Fibroblast of peridontal ligament (primary cell): ENCODE measurements around the gene OR2L13.
"Not testable (repeated sequence)": the region's sequence is repeated elsewhere in the genome, so short reads cannot be mapped to it uniquely, and the experiment has no call there.

ENCODE experiments used
- DNase-seq: peaks from one replicate; pipeline ENCODE4 v3.0.0-alpha.2; 2010; ENCODE audit errors: extremely low read depth

Gene OR2L13

GRCh38 chr1:248094884-248095283 lies at the start of gene OR2L13:
Gene OR2L13, plus strand, starts transcription at chr1:248095184. Its CDS starts 4,192 bp downstream, at chr1:248099376.
- DNase-seq: no peak

- DNase-seq: no peak
Measured at GRCh38 chr1:248045209-248045608, 49.8 kb upstream of the OR2L13 start.

GRCh38 chr1:248046536-248046935 lies 48.4 kb upstream of the OR2L13 start, which contains the start of gene OR2L3:
Gene OR2L3, plus strand, starts transcription at chr1:248046836. Its CDS starts 13,846 bp downstream, at chr1:248060682.
- no peak for DNase-seq

GRCh38 chr1:248047008-248047407 lies 48.0 kb upstream of the OR2L13 start:
- no peak for DNase-seq

GRCh38 chr1:248054671-248055070 lies 40.3 kb upstream of the OR2L13 start:
- DNase-seq: no peak

- no peak for DNase-seq
Measured at GRCh38 chr1:248055261-248055660, 39.7 kb upstream of the OR2L13 start.

- DNase-seq: no peak
Measured at GRCh38 chr1:248065071-248065470, 29.9 kb upstream of the OR2L13 start.

- no peak for DNase-seq
Measured at GRCh38 chr1:248065604-248066003, 29.4 kb upstream of the OR2L13 start.

GRCh38 chr1:248083864-248084263 lies 11.1 kb upstream of the OR2L13 start:
- not testable (repeated sequence) for DNase-seq

GRCh38 chr1:248098529-248098928 lies 3.5 kb downstream of the OR2L13 start:
- no peak for DNase-seq

GRCh38 chr1:248102847-248103246 lies 7.9 kb downstream of the OR2L13 start:
- no peak for DNase-seq

GRCh38 chr1:248111157-248111556 lies 16.2 kb downstream of the OR2L13 start:
- DNase-seq: no peak

GRCh38 chr1:248114890-248115289 lies 19.9 kb downstream of the OR2L13 start:
- DNase-seq: no peak

- no peak for DNase-seq
Measured at GRCh38 chr1:248127653-248128052, 32.7 kb downstream of the OR2L13 start.

GRCh38 chr1:248136811-248137210 lies 41.8 kb downstream of the OR2L13 start:
- DNase-seq: no peak

GRCh38 chr1:248140846-248141245 lies 45.9 kb downstream of the OR2L13 start:
- DNase-seq: no peak

- DNase-seq: no peak
Measured at GRCh38 chr1:248143311-248143710, 48.3 kb downstream of the OR2L13 start.

- no peak for DNase-seq
Measured at GRCh38 chr1:248144513-248145198, 49.7 kb downstream of the OR2L13 start, which contains the start of gene OR2M5. Gene OR2M5, plus strand, starts transcription at chr1:248145148. Its CDS starts 0 bp downstream, at chr1:248145148.
